ENCODE results near the gene TET2.

Gene TET2

DNA sequence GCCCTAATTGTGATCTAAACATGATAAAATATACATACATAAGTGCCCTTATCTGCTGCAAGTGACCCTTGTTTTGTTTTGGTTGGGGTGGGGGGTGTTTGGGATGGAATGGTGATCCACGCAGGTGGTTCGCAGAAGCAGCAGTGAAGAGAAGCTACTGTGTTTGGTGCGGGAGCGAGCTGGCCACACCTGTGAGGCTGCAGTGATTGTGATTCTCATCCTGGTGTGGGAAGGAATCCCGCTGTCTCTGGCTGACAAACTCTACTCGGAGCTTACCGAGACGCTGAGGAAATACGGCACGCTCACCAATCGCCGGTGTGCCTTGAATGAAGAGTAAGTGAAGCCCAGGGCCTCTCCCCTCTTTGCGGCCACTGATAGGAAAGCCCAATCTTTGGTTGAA is 96.8 kb downstream of the TET2 start:
- H3K4me1 ChIP-seq (ENCODE audit: control insufficient read depth in 1 of 2, insufficient read depth in 1 of 2, low read depth in 1 of 2, low read length in 1 of 2) = peaks cover 4 to 7% of the 10 kb centered on the region in 2 experiments
- no peak overlapping the region for H3K4me3 ChIP-seq (ENCODE audit: low read depth in 1 of 2, low read length in 1 of 2)
- no peak overlapping the region for H3K27ac ChIP-seq
- no peaks in the 10 kb centered on the region for H3K9me3 ChIP-seq
- H3K36me3 ChIP-seq = peaks cover 84% of the 10 kb centered on the region
- H3K27me3 ChIP-seq = no peaks in the 10 kb centered on the region
- TF ChIP-seq, protein P1, sequence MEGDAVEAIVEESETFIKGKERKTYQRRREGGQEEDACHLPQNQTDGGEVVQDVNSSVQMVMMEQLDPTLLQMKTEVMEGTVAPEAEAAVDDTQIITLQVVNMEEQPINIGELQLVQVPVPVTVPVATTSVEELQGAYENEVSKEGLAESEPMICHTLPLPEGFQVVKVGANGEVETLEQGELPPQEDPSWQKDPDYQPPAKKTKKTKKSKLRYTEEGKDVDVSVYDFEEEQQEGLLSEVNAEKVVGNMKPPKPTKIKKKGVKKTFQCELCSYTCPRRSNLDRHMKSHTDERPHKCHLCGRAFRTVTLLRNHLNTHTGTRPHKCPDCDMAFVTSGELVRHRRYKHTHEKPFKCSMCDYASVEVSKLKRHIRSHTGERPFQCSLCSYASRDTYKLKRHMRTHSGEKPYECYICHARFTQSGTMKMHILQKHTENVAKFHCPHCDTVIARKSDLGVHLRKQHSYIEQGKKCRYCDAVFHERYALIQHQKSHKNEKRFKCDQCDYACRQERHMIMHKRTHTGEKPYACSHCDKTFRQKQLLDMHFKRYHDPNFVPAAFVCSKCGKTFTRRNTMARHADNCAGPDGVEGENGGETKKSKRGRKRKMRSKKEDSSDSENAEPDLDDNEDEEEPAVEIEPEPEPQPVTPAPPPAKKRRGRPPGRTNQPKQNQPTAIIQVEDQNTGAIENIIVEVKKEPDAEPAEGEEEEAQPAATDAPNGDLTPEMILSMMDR (IDR thresholded peaks at IDR 0.05) = no peak

GRCh38 chr4:105246712-105247111 is 100.0 kb downstream of the TET2 start:
- Histone ChIP-seq H3K4me1 (ENCODE audit: control insufficient read depth in 1 of 2, insufficient read depth in 1 of 2, low read depth in 1 of 2, low read length in 1 of 2) (peaks cover 8 to 10% of the 10 kb centered on the region in 2 experiments), H3K27ac (peak overlapping the region; percentile 4), H3K36me3 (peaks cover 69% of the 10 kb centered on the region), H3K9me3 (no peaks in the 10 kb centered on the region), H3K27me3 (no peaks in the 10 kb centered on the region), H3K4me3 (ENCODE audit: low read depth in 1 of 2, low read length in 1 of 2) (no peak overlapping the region)
- TF ChIP-seq, protein P1 (IDR thresholded peaks at IDR 0.05) = no peak

GRCh38 chr4:105248613-105249012 is 101.9 kb downstream of the TET2 start:
- no peaks in the 10 kb centered on the region for H3K27me3 ChIP-seq
- TF ChIP-seq, protein P1 (IDR thresholded peaks at IDR 0.05) = no peak
- H3K9me3 ChIP-seq = no peaks in the 10 kb centered on the region
- peak overlapping the region; percentile 56 for H3K27ac ChIP-seq
- no peak overlapping the region for H3K4me3 ChIP-seq (ENCODE audit: low read depth in 1 of 2, low read length in 1 of 2)
- peaks cover 60% of the 10 kb centered on the region for H3K36me3 ChIP-seq
- H3K4me1 ChIP-seq (ENCODE audit: control insufficient read depth in 1 of 2, insufficient read depth in 1 of 2, low read depth in 1 of 2, low read length in 1 of 2) = peaks cover 8 to 10% of the 10 kb centered on the region in 2 experiments

- Histone ChIP-seq H3K27me3 (no peaks in the 10 kb centered on the region), H3K4me3 (ENCODE audit: low read depth in 1 of 2, low read length in 1 of 2) (no peak overlapping the region), H3K36me3 (peaks cover 43% of the 10 kb centered on the region), H3K27ac (no peak overlapping the region), H3K9me3 (no peaks in the 10 kb centered on the region), H3K4me1 (ENCODE audit: control insufficient read depth in 1 of 2, insufficient read depth in 1 of 2, low read depth in 1 of 2, low read length in 1 of 2) (no peaks in the 10 kb centered on the region)
- TF ChIP-seq, protein P1 (IDR thresholded peaks at IDR 0.05) = no peak
These were observed 111.3 kb downstream of the TET2 start for GRCh38 chr4:105257817-105258495.

DNA sequence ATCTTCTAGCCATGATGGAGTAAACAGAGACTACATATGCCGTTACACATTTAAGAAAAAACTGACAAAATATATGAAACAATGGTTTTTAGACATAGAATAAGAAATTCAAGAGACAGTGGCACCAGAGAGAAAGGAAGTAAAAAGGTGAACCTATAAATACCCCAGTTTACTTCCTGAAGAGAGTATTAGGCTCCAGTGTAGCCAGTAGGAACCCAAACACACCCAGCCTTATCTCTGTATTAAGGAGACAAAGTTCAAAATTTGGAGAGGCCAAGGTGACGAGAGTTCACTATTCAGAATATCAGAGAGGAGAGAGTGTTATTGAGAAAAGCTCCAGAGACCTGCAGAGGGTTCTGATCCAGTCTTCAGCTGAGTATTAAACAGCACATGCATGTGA is 119.0 kb downstream of the TET2 start:
- Histone ChIP-seq H3K36me3 (peaks cover 76% of the 10 kb centered on the region), H3K27ac (no peak overlapping the region), H3K4me3 (ENCODE audit: low read depth in 1 of 2, low read length in 1 of 2) (no peak overlapping the region), H3K4me1 (ENCODE audit: control insufficient read depth in 1 of 2, insufficient read depth in 1 of 2, low read depth in 1 of 2, low read length in 1 of 2) (no peaks in the 10 kb centered on the region), H3K27me3 (no peaks in the 10 kb centered on the region), H3K9me3 (no peaks in the 10 kb centered on the region)
- TF ChIP-seq, protein P1 (IDR thresholded peaks at IDR 0.05) = no peak

Measured in neutrophil (primary cell).